ENCODE results near the gene CYB5D1. TPM values are rescaled to one million over a fixed set of nuclear protein-coding genes. Genes with fewer than 3 reads are reported as not detected.

Gene CYB5D1
- polyA plus RNA-seq, 1 experiment, result 6.7 TPM

- Histone ChIP-seq H3K4me3 (ENCODE audit: low read depth, low read length) (no peak overlapping the region), H3K27me3 (ENCODE audit: control insufficient read depth, insufficient read depth, low read length) (no peaks in the 10 kb centered on the region), H3K36me3 (ENCODE audit: control insufficient read depth, insufficient read depth, low read length) (peaks cover 2% of the 10 kb centered on the region; the same call in 1 of the 2 replicates)
- no peak for TF ChIP-seq CTCF (IDR thresholded peaks at IDR 0.05; ENCODE audit: insufficient read depth, low read depth, low read length)
- no peak for DNase-seq (ENCODE audit: low read depth)
- ChIA-PET CTCF (interaction anchor here (0.7 kb wide), 1 partner anchor 117 kb away, joined by 3 read pairs; no protein-coding TSS in a partner anchor), POLR2A (no interaction called here)
These were observed 15.2 kb downstream of the CYB5D1 start for GRCh38 chr17:7873051-7873450.

- ChIA-PET CTCF (interaction anchor here (1.1 to 1.4 kb wide), 3 partner anchors 11 to 121 kb away, joined by 3 to 6 read pairs (median 3); no protein-coding TSS in a partner anchor), POLR2A (no interaction called here)
- no peak for TF ChIP-seq CTCF (IDR thresholded peaks at IDR 0.05; ENCODE audit: insufficient read depth, low read depth, low read length)
These were observed 18.1 kb downstream of the CYB5D1 start for GRCh38 chr17:7875804-7876370.

DNA sequence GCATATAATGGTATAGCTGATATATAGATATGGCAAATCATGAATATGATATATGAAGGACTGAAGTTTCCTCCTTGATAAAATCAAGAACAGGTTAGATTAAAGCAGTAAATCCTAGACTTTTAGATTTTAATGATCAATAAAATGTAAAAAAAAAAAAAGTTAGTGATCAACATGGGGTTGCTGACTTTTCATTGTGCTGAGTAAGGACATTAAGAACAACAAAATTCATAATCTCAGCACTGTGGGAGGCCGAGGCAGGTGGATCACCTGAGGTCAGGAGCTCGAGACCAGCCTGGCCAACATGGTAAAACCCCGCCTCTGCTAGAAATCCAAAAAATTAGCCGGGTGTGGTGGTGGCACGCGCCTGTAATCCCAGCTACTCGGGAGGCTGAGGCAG is 20.4 kb downstream of the CYB5D1 start:
- ChIA-PET CTCF (interaction anchor here (0.7 to 1.4 kb wide), 4 partner anchors 8 to 196 kb away, joined by 3 to 6 read pairs (median 3); no protein-coding TSS in a partner anchor), POLR2A (no interaction called here)
- no peak for DNase-seq (ENCODE audit: low read depth)
- Histone ChIP-seq H3K4me3 (ENCODE audit: low read depth, low read length) (no peak overlapping the region), H3K27me3 (ENCODE audit: control insufficient read depth, insufficient read depth, low read length) (no peaks in the 10 kb centered on the region), H3K36me3 (ENCODE audit: control insufficient read depth, insufficient read depth, low read length) (peaks cover 9% of the 10 kb centered on the region)
- TF ChIP-seq CTCF (IDR thresholded peaks at IDR 0.05; ENCODE audit: insufficient read depth, low read depth, low read length), result no peak

More at GRCh38 chr17:7875804-7876370, 18.1 kb downstream of the CYB5D1 start:
- no peak overlapping the region for H3K4me3 ChIP-seq (ENCODE audit: low read depth, low read length)
- H3K36me3 ChIP-seq (ENCODE audit: control insufficient read depth, insufficient read depth, low read length), result peaks cover 7% of the 10 kb centered on the region
- no peaks in the 10 kb centered on the region for H3K27me3 ChIP-seq (ENCODE audit: control insufficient read depth, insufficient read depth, low read length)
- DNase-seq (ENCODE audit: low read depth), result no peak

DNA sequence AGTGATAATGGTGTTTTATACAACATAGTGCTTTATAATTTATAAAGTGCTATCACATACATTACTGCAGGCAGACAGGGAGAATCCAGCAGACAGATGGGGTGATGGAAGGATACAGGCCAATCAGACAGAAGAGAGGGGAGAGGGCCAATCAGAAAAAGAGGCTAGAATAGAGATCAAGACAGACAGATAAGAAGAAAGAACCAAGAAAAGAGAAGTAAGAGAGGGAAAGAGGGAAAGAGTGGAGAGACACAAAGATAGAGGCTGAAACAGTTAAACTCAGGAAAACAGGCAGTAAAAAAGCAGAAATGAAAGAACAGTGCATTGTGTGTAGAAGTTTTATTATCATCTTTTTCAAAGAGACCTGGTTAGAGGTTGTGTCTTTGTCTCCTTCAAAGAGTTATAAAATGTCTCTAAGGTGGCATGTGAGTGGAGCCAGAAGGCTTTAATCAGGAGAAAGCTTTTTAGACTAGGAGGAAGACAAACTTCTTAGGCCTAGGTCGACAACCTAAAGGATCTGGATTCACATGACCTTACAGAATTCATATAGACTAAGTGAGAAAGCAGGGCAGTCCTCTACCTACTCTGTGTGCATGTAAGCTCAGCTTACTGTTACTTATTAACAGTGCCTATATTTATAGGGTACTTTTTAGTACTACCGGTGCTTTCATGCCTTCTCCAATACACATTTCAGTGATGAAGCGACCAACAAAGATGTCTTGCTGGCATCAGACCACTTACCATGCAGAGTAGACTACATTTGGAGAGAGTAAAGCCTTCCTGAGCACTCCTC is 22.5 kb downstream of the CYB5D1 start:
- ChIA-PET CTCF (no interaction called here), POLR2A (no interaction called here)
- H3K27me3 ChIP-seq (ENCODE audit: control insufficient read depth, insufficient read depth, low read length), result no peaks in the 10 kb centered on the region
- no peak overlapping the region for H3K4me3 ChIP-seq (ENCODE audit: low read depth, low read length)
- no peak for DNase-seq (ENCODE audit: low read depth)
- peaks cover 7% of the 10 kb centered on the region for H3K36me3 ChIP-seq (ENCODE audit: control insufficient read depth, insufficient read depth, low read length)
- TF ChIP-seq CTCF (IDR thresholded peaks at IDR 0.05; ENCODE audit: insufficient read depth, low read depth, low read length), result no peak

- POLR2A ChIA-PET, result no interaction called here
- TF ChIP-seq CTCF (IDR thresholded peaks at IDR 0.05; ENCODE audit: insufficient read depth, low read depth, low read length), result no peak
- Histone ChIP-seq H3K4me3 (ENCODE audit: low read depth, low read length) (no peak overlapping the region), H3K36me3 (ENCODE audit: control insufficient read depth, insufficient read depth, low read length) (peaks cover 7% of the 10 kb centered on the region), H3K27me3 (ENCODE audit: control insufficient read depth, insufficient read depth, low read length) (no peaks in the 10 kb centered on the region)
- CTCF ChIA-PET, result no interaction called here
- DNase-seq (ENCODE audit: low read depth), result no peak
These were observed 23.7 kb downstream of the CYB5D1 start for GRCh38 chr17:7881276-7882054.

Measured in BJ (cell line).